T-helper 2 cell (primary cell): Measurements from ENCODE around the gene CALHM6.
A peak's percentile ranks its signal among the peaks of the same experiment; 100 is the strongest.
"Not testable (repeated sequence)": the region's sequence is repeated elsewhere in the genome, so short reads cannot be mapped to it uniquely, and the experiment has no call there.

Source experiments
- DNase-seq, 5 experiments: peaks; one replicate each; pipeline versions ENCODE4 v3.0.0 to v3.0.0-alpha.2; 2012 to 2022

CALHM6 gene

GRCh38 chr6:116482780-116483179, 21.6 kb downstream of the CALHM6 start:
- no peak for DNase-seq

GRCh38 chr6:116483616-116484015, 22.4 kb downstream of the CALHM6 start:
- DNase-seq: no peak

- no peak for DNase-seq
Observed at GRCh38 chr6:116485559-116486184, 24.5 kb downstream of the CALHM6 start.

- DNase-seq: no peak
Observed at GRCh38 chr6:116491610-116492330, 30.6 kb downstream of the CALHM6 start.

GRCh38 chr6:116492331-116493067, 31.3 kb downstream of the CALHM6 start:
- DNase-seq: no peak

- not testable (repeated sequence) for DNase-seq
Observed at GRCh38 chr6:116495161-116495560, 34.0 kb downstream of the CALHM6 start.

GRCh38 chr6:116497113-116497676, 36.0 kb downstream of the CALHM6 start:
- DNase-seq: no peak

- DNase-seq: peak in 2 of 5 experiments; percentile 1 to 40
Observed at GRCh38 chr6:116500969-116501433, 39.8 kb downstream of the CALHM6 start.

- no peak for DNase-seq
Observed at GRCh38 chr6:116507324-116507723, 46.1 kb downstream of the CALHM6 start.

- no peak for DNase-seq
Observed at GRCh38 chr6:116508527-116508926, 47.4 kb downstream of the CALHM6 start.

- no peak for DNase-seq
Observed at GRCh38 chr6:116511424-116512110, 50.4 kb downstream of the CALHM6 start, which contains the start of gene CALHM5. Gene CALHM5, plus strand, starts transcription at chr6:116511639. Its CDS starts 58 bp downstream, at chr6:116511697.

GRCh38 chr6:116512111-116512559, 51.0 kb downstream of the CALHM6 start:
- no peak for DNase-seq

- no peak for DNase-seq
Observed at GRCh38 chr6:116512734-116513133, 51.6 kb downstream of the CALHM6 start.
